Osteoblast (primary cell): ENCODE results near the gene ITGA2B. TPM values are rescaled to one million over a fixed set of nuclear protein-coding genes. Genes with fewer than 3 reads are reported as not detected.
A peak's percentile ranks its signal among the peaks of the same experiment; 100 is the strongest.

Experiments
- DNase-seq: peaks from one replicate; pipeline ENCODE4 v3.0.0; 2011; ENCODE audit warnings: low spot score, mixed read lengths; ENCODE audit not compliant: insufficient read length; ENCODE audit errors: missing footprints
- H2AFZ ChIP-seq: 2 replicates; pipeline ENCODE4 v1.6.0; 2011; ENCODE audit warnings: mild to moderate bottlenecking, low read length
- H3K27ac ChIP-seq: 2 replicates; pipeline ENCODE4 v1.5.1; 2011; ENCODE audit warnings: mild to moderate bottlenecking, low read depth, low read length, moderate library complexity
- H3K27me3 ChIP-seq: 2 replicates; pipeline ENCODE4 v1.6.0; 2012; ENCODE audit warnings: mild to moderate bottlenecking, control low read depth, inconsistent platforms, low read length, moderate library complexity; ENCODE audit not compliant: insufficient read depth
- H3K36me3 ChIP-seq: 2 replicates; pipeline ENCODE4 v1.5.1; 2011; ENCODE audit warnings: mild to moderate bottlenecking, low read length, control low read depth, moderate library complexity; ENCODE audit not compliant: insufficient read depth
- H3K4me1 ChIP-seq: 2 replicates; pipeline ENCODE4 v1.5.1; 2011; ENCODE audit warnings: mild to moderate bottlenecking, low read length, control low read depth, moderate library complexity; ENCODE audit not compliant: insufficient read depth
- H3K4me2 ChIP-seq: 2 replicates; pipeline ENCODE4 v1.6.0; 2011; ENCODE audit warnings: mild to moderate bottlenecking, low read length; ENCODE audit not compliant: insufficient read depth
- H3K4me3 ChIP-seq: fragments of 200-600 bp; sonication (generic); 3 replicates; pipeline ENCODE4 v1.5.1; 2012; ENCODE audit warnings: mild to moderate bottlenecking, low read length, inconsistent platforms; ENCODE audit not compliant: insufficient read depth
- H3K79me2 ChIP-seq: 2 replicates; pipeline ENCODE4 v1.6.0; 2012; ENCODE audit warnings: mild to moderate bottlenecking, low read length, control low read depth, inconsistent platforms; ENCODE audit not compliant: insufficient read depth
- H3K9me3 ChIP-seq: 2 replicates; pipeline ENCODE4 v1.5.1; 2011; ENCODE audit warnings: low read depth, low read length, control low read depth
- H4K20me1 ChIP-seq: 2 replicates; pipeline ENCODE4 v1.6.0; 2012; ENCODE audit warnings: mild to moderate bottlenecking, low read length, control low read depth; ENCODE audit not compliant: insufficient read depth
- total RNA-seq: library from RNA; depleted of rRNA; stranded (reverse); fragments of >200 nt; gene quantifications from 2 replicates; pipeline ENCODE4 v1.2.3, GENCODE V29; 2012
- TF ChIP-seq, protein P1 (sequence below): IDR thresholded peaks from 2 replicates; pipeline ENCODE4 v1.5.1; 2011; ENCODE audit warnings: mild to moderate bottlenecking, low read depth, low read length, moderate library complexity; ENCODE audit errors: extremely low read depth

ITGA2B gene
- total RNA-seq, 1 donor: not detected

- H3K27me3 ChIP-seq: no peaks in the 10 kb centered on the region
- no peaks in the 10 kb centered on the region for H3K79me2 ChIP-seq
- H4K20me1 ChIP-seq: no peaks in the 10 kb centered on the region
- H2AFZ ChIP-seq: no peak overlapping the region
- no peak overlapping the region for H3K4me2 ChIP-seq
- H3K27ac ChIP-seq: no peak overlapping the region
- H3K9me3 ChIP-seq: no peaks in the 10 kb centered on the region
- H3K4me1 ChIP-seq: no peaks in the 10 kb centered on the region
- no peak overlapping the region for H3K4me3 ChIP-seq
- peaks cover 8% of the 10 kb centered on the region for H3K36me3 ChIP-seq
- no peak for DNase-seq
- TF ChIP-seq, protein P1, sequence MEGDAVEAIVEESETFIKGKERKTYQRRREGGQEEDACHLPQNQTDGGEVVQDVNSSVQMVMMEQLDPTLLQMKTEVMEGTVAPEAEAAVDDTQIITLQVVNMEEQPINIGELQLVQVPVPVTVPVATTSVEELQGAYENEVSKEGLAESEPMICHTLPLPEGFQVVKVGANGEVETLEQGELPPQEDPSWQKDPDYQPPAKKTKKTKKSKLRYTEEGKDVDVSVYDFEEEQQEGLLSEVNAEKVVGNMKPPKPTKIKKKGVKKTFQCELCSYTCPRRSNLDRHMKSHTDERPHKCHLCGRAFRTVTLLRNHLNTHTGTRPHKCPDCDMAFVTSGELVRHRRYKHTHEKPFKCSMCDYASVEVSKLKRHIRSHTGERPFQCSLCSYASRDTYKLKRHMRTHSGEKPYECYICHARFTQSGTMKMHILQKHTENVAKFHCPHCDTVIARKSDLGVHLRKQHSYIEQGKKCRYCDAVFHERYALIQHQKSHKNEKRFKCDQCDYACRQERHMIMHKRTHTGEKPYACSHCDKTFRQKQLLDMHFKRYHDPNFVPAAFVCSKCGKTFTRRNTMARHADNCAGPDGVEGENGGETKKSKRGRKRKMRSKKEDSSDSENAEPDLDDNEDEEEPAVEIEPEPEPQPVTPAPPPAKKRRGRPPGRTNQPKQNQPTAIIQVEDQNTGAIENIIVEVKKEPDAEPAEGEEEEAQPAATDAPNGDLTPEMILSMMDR: no peak
Measured at GRCh38 chr17:44408786-44409185, 19.3 kb upstream of the ITGA2B start.

DNA sequence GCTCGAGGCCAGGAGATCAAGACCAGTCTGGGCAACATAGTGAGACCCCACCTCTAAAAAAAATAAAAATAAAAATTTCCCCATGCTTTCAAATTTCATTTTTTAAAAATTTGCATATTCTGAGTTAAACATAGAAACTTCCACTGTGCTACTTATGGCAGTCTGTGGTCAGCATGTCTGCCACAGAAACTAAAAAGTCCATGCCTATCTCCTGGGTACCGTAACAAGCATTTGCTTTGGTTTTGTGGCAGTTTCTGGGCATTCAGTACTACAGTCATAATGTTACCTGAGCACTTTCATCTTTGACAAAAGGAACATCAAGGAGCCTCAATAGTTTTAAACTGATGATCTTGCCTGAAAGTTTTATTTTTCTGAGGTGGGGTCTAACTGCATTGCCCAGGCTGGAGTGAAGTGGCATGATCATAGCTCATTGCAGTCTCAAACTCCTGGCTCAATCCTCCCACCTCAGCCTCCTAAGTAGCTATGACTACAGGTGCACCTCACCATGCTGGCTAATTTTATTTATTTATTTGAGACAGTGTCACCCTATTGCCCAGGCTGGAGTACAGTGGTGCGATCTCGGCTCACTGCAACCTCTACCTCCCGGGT lies 13.2 kb upstream of the ITGA2B start:
- Histone ChIP-seq H3K79me2 (no peaks in the 10 kb centered on the region), H4K20me1 (no peaks in the 10 kb centered on the region), H2AFZ (no peak overlapping the region), H3K27me3 (no peaks in the 10 kb centered on the region), H3K9me3 (no peaks in the 10 kb centered on the region), H3K4me2 (no peak overlapping the region), H3K4me3 (no peak overlapping the region), H3K4me1 (no peaks in the 10 kb centered on the region), H3K36me3 (peaks cover 35% of the 10 kb centered on the region), H3K27ac (no peak overlapping the region)
- TF ChIP-seq, protein P1: no peak
- DNase-seq: no peak

- Histone ChIP-seq H3K27ac (no peak overlapping the region), H4K20me1 (peaks cover 3% of the 10 kb centered on the region), H3K27me3 (no peaks in the 10 kb centered on the region), H3K4me1 (no peaks in the 10 kb centered on the region), H3K79me2 (no peaks in the 10 kb centered on the region), H3K4me3 (no peak overlapping the region), H3K9me3 (no peaks in the 10 kb centered on the region), H3K4me2 (no peak overlapping the region), H3K36me3 (peaks cover 46% of the 10 kb centered on the region), H2AFZ (no peak overlapping the region)
- DNase-seq: no peak
- TF ChIP-seq, protein P1: peak; percentile 63
Measured at GRCh38 chr17:44400226-44400847, 10.9 kb upstream of the ITGA2B start.
